GM12892 (cell line): ENCODE measurements around the gene NCAPH2.

Experiments
- DNase-seq: peaks from one replicate; pipeline ENCODE4 v3.0.0; 2011; ENCODE audit not compliant: insufficient read length
- FAIRE-seq: peaks from 2 replicates; lab custom pipeline; 2011; peaks lifted over from hg19 to GRCh38; lab: Jason Lieb, UNC
- POLR2A ChIP-seq: IDR thresholded peaks from 2 replicates; pipeline ENCODE4 v1.6.1; 2011; ENCODE audit warnings: low read depth, low read length, control low read depth
- POLR2AphosphoS5 ChIP-seq: IDR thresholded peaks from 2 replicates; pipeline ENCODE4 v1.6.1; 2011; ENCODE audit warnings: low read depth, low read length, control low read depth
- TAF1 ChIP-seq: IDR thresholded peaks from 2 replicates; pipeline ENCODE4 v1.6.1; 2011; ENCODE audit warnings: low read depth, mild to moderate bottlenecking, control low read depth, low read length, borderline replicate concordance

The NCAPH2 gene

GRCh38 chr22:50476868-50477267 lies 31.2 kb upstream of the NCAPH2 start:
- TF ChIP-seq POLR2AphosphoS5 (no peak), POLR2A (no peak), TAF1 (no peak)
- FAIRE-seq (no peak), DNase-seq (no peak)

DNA sequence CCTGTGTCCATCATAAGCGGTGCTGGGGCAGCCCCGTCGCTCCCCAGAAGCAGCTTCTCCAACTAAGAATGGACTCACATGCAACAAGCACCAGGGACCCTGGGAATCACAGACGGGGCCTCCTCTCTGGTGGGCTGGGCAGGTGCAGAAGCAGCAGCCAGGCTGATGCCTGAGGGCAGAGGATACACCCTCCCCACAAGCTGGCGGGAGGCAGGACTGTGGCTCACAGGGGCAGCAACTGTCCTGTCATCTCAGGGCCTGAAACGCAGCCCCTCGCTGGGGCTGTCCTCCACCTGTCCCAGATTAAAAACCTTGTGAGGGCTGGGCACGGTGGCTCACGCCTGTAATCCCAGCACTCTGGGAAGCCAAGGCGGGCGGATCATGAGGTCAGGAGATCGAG lies 30.1 kb upstream of the NCAPH2 start:
- DNase-seq = no peak
- no peak for TF ChIP-seq POLR2AphosphoS5
- TF ChIP-seq POLR2A = no peak
- TF ChIP-seq TAF1 = no peak
- FAIRE-seq = no peak

DNA sequence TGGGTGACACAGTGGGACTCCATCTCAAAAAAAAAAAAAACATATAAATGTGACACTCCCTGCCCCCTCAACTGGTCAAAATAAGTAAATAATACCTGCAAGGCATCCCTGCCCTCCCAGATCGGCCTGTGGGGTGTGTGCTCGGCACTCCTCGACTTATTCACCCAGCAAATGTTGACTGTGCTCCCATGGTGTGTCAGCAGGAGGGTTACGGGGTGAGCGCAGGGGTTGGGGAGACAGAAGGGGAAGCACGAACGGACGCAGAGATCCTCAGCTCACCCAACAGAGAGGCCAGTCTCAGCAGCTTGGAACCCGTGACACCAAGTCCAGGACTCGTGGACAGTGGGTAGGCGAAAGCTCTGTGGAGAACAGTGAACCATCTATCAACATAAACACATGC lies 28.3 kb upstream of the NCAPH2 start:
- no peak for FAIRE-seq
- DNase-seq = no peak
- TF ChIP-seq POLR2A (no peak), TAF1 (no peak), POLR2AphosphoS5 (no peak)

- FAIRE-seq (no peak), DNase-seq (no peak)
- TF ChIP-seq POLR2A (no peak), POLR2AphosphoS5 (no peak), TAF1 (no peak)
Observed at GRCh38 chr22:50481045-50481439, 27.0 kb upstream of the NCAPH2 start.

GRCh38 chr22:50481440-50482106 lies 26.5 kb upstream of the NCAPH2 start, which contains the start of gene ADM2:
Gene ADM2, plus strand, starts transcription at chr22:50481543. Its CDS starts 305 bp downstream, at chr22:50481848.
- FAIRE-seq (no peak), DNase-seq (no peak)

GRCh38 chr22:50482107-50483074 lies 25.6 kb upstream of the NCAPH2 start:
- no peak for TF ChIP-seq POLR2AphosphoS5
- no peak for TF ChIP-seq POLR2A
- no peak for TF ChIP-seq TAF1
- FAIRE-seq = no peak
- no peak for DNase-seq

More at GRCh38 chr22:50481440-50482106, 26.5 kb upstream of the NCAPH2 start, which contains the start of gene ADM2:
- TF ChIP-seq POLR2AphosphoS5 = no peak
- no peak for TF ChIP-seq TAF1
- no peak for TF ChIP-seq POLR2A

- no peak for TF ChIP-seq TAF1
- TF ChIP-seq POLR2A = no peak
- TF ChIP-seq POLR2AphosphoS5 = no peak
- no peak for DNase-seq
- no peak for FAIRE-seq
Observed at GRCh38 chr22:50483106-50483505, 24.9 kb upstream of the NCAPH2 start.

DNA sequence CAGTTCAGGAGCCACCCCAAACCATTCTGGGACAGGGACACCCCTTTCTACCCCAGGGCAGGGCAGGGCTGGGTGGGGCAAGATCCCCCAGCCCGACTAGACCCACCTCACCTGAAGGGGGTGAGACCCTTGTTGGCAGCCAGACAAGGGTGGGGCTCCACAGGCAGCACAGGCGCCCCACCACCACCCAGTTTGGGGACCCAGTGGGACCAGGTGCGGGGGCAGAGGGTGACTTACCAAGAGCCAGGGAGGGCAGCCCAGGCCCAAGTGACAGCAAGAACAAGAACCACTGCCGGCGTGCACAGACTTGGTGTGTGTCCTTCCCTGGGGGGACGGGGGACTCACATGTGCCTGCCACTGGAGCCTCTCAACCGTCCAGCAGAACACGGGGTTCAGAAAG lies 24.5 kb upstream of the NCAPH2 start:
- no peak for DNase-seq
- FAIRE-seq = no peak
- TF ChIP-seq POLR2A (no peak), POLR2AphosphoS5 (no peak), TAF1 (no peak)

GRCh38 chr22:50483977-50484853 lies 23.8 kb upstream of the NCAPH2 start:
- DNase-seq (no peak), FAIRE-seq (no peak)
- TF ChIP-seq POLR2A (no peak), POLR2AphosphoS5 (no peak), TAF1 (no peak)

DNA sequence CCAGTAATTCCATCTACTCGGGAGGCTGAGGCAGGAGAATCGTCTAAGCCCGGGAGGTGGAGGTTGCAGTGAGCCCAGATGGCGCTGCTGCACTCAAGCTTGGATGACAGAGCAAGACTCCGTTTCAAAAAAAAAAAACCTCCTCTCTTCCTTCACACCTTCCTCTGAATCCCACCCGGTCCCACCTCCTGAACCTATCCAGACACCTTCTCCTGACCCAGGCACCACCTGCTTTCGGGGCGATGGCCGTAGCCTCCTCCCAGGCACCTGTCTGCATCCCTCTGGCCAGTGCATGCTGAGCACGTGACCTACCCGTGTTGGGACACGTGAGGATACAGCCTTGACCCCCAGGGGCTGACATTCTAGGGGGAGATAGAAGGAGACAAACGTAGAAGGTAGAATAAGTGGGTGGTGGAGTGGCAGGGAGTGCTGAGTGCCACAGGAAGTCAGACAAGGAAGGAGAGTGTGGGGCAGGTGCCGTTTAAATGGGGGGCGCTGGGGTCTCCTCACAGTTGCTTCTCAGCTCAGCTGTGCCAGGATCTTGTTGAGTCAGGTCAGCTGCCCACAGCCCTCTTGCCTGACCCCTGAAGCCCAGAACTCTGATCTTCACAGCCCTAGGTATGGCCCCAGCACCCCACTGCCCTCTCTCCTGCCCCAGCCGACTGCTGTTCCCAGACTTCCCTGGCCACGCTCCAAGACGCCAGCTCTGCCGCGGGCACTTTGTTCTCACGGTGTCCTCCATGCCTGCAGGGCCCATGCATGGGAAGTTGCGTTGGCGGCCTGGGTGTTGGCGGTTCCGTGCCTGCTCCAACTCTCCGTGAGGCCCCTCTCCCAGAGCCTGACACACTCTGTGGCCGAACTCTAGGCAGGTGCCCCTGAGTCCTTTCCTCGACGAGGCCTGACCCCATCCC lies 22.5 kb upstream of the NCAPH2 start:
- DNase-seq (no peak), FAIRE-seq (no peak)
- TF ChIP-seq TAF1 = no peak
- no peak for TF ChIP-seq POLR2AphosphoS5
